Fibroblast of lung (primary cell): ENCODE measurements around the gene ISL1.

Source experiments
- EZH2 ChIP-seq: IDR thresholded peaks from 2 replicates; pipeline ENCODE4 v1.5.1; 2012; ENCODE audit warnings: low read length, control low read depth, mild to moderate bottlenecking; ENCODE audit errors: missing control alignments
- TF ChIP-seq, protein P1 (sequence below), 2 donors: IDR thresholded peaks in 1 of 2; conservative IDR thresholded peaks in 1 of 2; 1 replicate in 1 of 2; 2 replicates in 1 of 2; pipeline ENCODE4 v1.5.1; 2011 to 2012; ENCODE audit warnings: low read length in 2 of 2, control low read depth in 1 of 2, inconsistent platforms in 1 of 2, low read depth in 1 of 2, mild to moderate bottlenecking in 1 of 2

DNA sequence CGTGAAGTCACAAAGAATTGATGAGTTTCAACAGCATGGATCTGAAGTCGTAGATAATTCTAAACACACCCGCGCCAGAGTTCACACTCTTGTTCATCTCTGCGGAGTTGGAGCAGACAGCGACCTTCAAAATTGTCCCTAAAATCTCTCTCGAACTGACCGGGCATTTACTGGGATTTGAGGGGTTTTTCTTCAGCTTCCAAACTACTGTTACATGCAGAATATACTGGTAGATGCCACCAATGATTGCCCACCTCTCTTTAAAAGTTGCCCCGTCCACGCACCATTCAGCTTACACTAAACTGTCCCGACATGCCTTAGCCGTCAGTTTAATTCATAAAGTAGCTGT, 5.2 kb upstream of the ISL1 start:
- TF ChIP-seq, protein P1, sequence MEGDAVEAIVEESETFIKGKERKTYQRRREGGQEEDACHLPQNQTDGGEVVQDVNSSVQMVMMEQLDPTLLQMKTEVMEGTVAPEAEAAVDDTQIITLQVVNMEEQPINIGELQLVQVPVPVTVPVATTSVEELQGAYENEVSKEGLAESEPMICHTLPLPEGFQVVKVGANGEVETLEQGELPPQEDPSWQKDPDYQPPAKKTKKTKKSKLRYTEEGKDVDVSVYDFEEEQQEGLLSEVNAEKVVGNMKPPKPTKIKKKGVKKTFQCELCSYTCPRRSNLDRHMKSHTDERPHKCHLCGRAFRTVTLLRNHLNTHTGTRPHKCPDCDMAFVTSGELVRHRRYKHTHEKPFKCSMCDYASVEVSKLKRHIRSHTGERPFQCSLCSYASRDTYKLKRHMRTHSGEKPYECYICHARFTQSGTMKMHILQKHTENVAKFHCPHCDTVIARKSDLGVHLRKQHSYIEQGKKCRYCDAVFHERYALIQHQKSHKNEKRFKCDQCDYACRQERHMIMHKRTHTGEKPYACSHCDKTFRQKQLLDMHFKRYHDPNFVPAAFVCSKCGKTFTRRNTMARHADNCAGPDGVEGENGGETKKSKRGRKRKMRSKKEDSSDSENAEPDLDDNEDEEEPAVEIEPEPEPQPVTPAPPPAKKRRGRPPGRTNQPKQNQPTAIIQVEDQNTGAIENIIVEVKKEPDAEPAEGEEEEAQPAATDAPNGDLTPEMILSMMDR (conservative IDR thresholded peaks at IDR 0.05 in 1 of 2, IDR thresholded peaks at IDR 0.05 in 1 of 2; ENCODE audit: low read depth in 1 of 2, low read length in 2 of 2): no peak
- TF ChIP-seq EZH2: no peak
